Smooth muscle cell (in vitro differentiated cells): Measurements from ENCODE around the gene GUK1. TPM values are rescaled to one million over a fixed set of nuclear protein-coding genes. Genes with fewer than 3 reads are reported as not detected.
A peak's percentile ranks its signal among the peaks of the same experiment; 100 is the strongest.

Source experiments
- DNase-seq: peaks from one replicate; lab custom pipeline; 2025; ENCODE audit not compliant: unreplicated experiment; lab: John Stamatoyannopoulos, UW
- H2AFZ ChIP-seq: fragments of 200-600 bp; sonication (generic); 2 replicates; pipeline ENCODE4 v1.6.0; 2016; ENCODE audit warnings: antibody characterized with exemption, low read depth, mild to moderate bottlenecking
- H3F3A ChIP-seq: fragments of 200-600 bp; sonication (generic); 2 replicates; pipeline ENCODE4 v1.6.0; 2017; ENCODE audit warnings: antibody characterized with exemption, low read depth
- H3K27ac ChIP-seq: fragments of 200-600 bp; sonication (generic); 2 replicates; pipeline ENCODE4 v1.5.1; 2016; ENCODE audit warnings: low read depth, mild to moderate bottlenecking
- H3K27me3 ChIP-seq: fragments of 200-600 bp; sonication (generic); 2 replicates; pipeline ENCODE4 v1.6.1; 2016; ENCODE audit warnings: low read depth, mild to moderate bottlenecking
- H3K36me3 ChIP-seq: fragments of 200-600 bp; sonication (generic); 2 replicates; pipeline ENCODE4 v1.5.1; 2016; ENCODE audit warnings: low read depth
- H3K4me1 ChIP-seq: fragments of 200-600 bp; sonication (generic); 2 replicates; pipeline ENCODE4 v1.5.1; 2016; ENCODE audit warnings: low read depth
- H3K4me2 ChIP-seq: fragments of 200-600 bp; sonication (generic); 2 replicates; pipeline ENCODE4 v1.6.0; 2016; ENCODE audit warnings: mild to moderate bottlenecking
- H3K4me3 ChIP-seq: fragments of 200-600 bp; sonication (generic); 2 replicates; pipeline ENCODE4 v1.5.1; 2016; ENCODE audit warnings: mild to moderate bottlenecking
- H3K79me2 ChIP-seq: fragments of 200-600 bp; sonication (generic); 2 replicates; pipeline ENCODE4 v1.6.0; 2016; ENCODE audit warnings: low read depth, mild to moderate bottlenecking
- H3K9ac ChIP-seq: fragments of 200-600 bp; sonication (generic); 2 replicates; pipeline ENCODE4 v1.6.0; 2016; ENCODE audit warnings: low read depth
- H3K9me3 ChIP-seq: fragments of 200-600 bp; sonication (generic); replicated peaks from 2 replicates; pipeline ENCODE4 v1.5.1; 2016; ENCODE audit warnings: low read depth
- H4K20me1 ChIP-seq: fragments of 200-600 bp; sonication (generic); 2 replicates; pipeline ENCODE4 v1.6.0; 2016; ENCODE audit warnings: low read depth
- CTCF ChIP-seq: fragments of 200-600 bp; sonication (generic); IDR thresholded peaks from 2 replicates; pipeline ENCODE4 v1.5.1; 2017; ENCODE audit warnings: borderline replicate concordance, mild to moderate bottlenecking, antibody characterized with exemption; ENCODE audit not compliant: insufficient read depth, poor library complexity, severe bottlenecking
- WGBS: methylation state at CpG from one replicate; pipeline ENCODE4 v1.1.7; 2016; ENCODE audit warnings: low lambda C conversion rate; 5-methylcytosine and 5-hydroxymethylcytosine counted together
- polyA plus RNA-seq: library from polyadenylated mRNA; unstranded; fragments of >200 nt; fragmentation: Nextera tagmentation; extraction: Ambion mirVana; gene quantifications from 2 replicates; pipeline ENCODE4 v1.2.1, GENCODE V29; 2016
- total RNA-seq: library from RNA; depleted of rRNA; stranded (reverse); fragments of >200 nt; gene quantifications from 2 replicates; pipeline ENCODE4 v1.2.3, GENCODE V29; 2014

The GUK1 gene
- total and polyA plus RNA-seq, 2 experiments from 2014 or later, result 205 to 465 TPM

- H3K4me1 ChIP-seq, result peaks cover 9% of the 10 kb centered on the region
- H3K27ac ChIP-seq, result peak overlapping the region; percentile 96
- no peak overlapping the region for H3K4me2 ChIP-seq
- WGBS, result 91% methylated on average over 11 of the region's 11 CpGs
- H3K27me3 ChIP-seq, result no peaks in the 10 kb centered on the region
- H2AFZ ChIP-seq, result no peak overlapping the region
- no peak for DNase-seq
- no peaks in the 10 kb centered on the region for H3K36me3 ChIP-seq
- peaks cover 100% of the 10 kb centered on the region for H3K79me2 ChIP-seq
- no peak for TF ChIP-seq CTCF
- H3F3A ChIP-seq, result peaks cover 23% of the 10 kb centered on the region
- H3K4me3 ChIP-seq, result no peak overlapping the region
- peaks cover 100% of the 10 kb centered on the region for H4K20me1 ChIP-seq
- no peaks in the 10 kb centered on the region for H3K9me3 ChIP-seq
- no peak overlapping the region for H3K9ac ChIP-seq
Measured at GRCh38 chr1:228092342-228093049, 47.6 kb upstream of the GUK1 start.

- DNase-seq, result no peak
- 90% methylated on average over 20 of the region's 20 CpGs for WGBS
- Histone ChIP-seq H3F3A (peaks cover 29% of the 10 kb centered on the region), H3K27ac (peak overlapping the region; percentile 96), H3K9me3 (no peaks in the 10 kb centered on the region), H3K27me3 (no peaks in the 10 kb centered on the region), H2AFZ (no peak overlapping the region), H4K20me1 (peaks cover 100% of the 10 kb centered on the region), H3K4me3 (no peak overlapping the region), H3K79me2 (peaks cover 100% of the 10 kb centered on the region), H3K4me2 (no peak overlapping the region), H3K4me1 (peaks cover 5% of the 10 kb centered on the region), H3K9ac (no peak overlapping the region), H3K36me3 (no peaks in the 10 kb centered on the region)
- no peak for TF ChIP-seq CTCF
Measured at GRCh38 chr1:228093050-228093906, 46.8 kb upstream of the GUK1 start.

- H3K36me3 ChIP-seq, result no peaks in the 10 kb centered on the region
- peaks cover 100% of the 10 kb centered on the region for H4K20me1 ChIP-seq
- 97% methylated on average over 13 of the region's 13 CpGs for WGBS
Measured at GRCh38 chr1:228094432-228095016, 45.6 kb upstream of the GUK1 start.

More at GRCh38 chr1:228094432-228095016, 45.6 kb upstream of the GUK1 start:
- H2AFZ ChIP-seq, result no peak overlapping the region
- peaks cover 37% of the 10 kb centered on the region for H3F3A ChIP-seq
- H3K79me2 ChIP-seq, result peaks cover 100% of the 10 kb centered on the region
- DNase-seq, result no peak
- H3K4me1 ChIP-seq, result no peaks in the 10 kb centered on the region
- TF ChIP-seq CTCF, result no peak
- no peak overlapping the region for H3K27ac ChIP-seq
- no peak overlapping the region for H3K4me2 ChIP-seq
- no peak overlapping the region for H3K4me3 ChIP-seq
- no peak overlapping the region for H3K9ac ChIP-seq
- H3K9me3 ChIP-seq, result no peaks in the 10 kb centered on the region
- H3K27me3 ChIP-seq, result no peaks in the 10 kb centered on the region
